ENCODE results near the gene TSPAN14. TPM values are rescaled to one million over a fixed set of nuclear protein-coding genes. Genes with fewer than 3 reads are reported as not detected.

Gene TSPAN14
- total and polyA plus RNA-seq, 2 experiments from 2014 or later, result 17.9 to 40.7 TPM

DNA sequence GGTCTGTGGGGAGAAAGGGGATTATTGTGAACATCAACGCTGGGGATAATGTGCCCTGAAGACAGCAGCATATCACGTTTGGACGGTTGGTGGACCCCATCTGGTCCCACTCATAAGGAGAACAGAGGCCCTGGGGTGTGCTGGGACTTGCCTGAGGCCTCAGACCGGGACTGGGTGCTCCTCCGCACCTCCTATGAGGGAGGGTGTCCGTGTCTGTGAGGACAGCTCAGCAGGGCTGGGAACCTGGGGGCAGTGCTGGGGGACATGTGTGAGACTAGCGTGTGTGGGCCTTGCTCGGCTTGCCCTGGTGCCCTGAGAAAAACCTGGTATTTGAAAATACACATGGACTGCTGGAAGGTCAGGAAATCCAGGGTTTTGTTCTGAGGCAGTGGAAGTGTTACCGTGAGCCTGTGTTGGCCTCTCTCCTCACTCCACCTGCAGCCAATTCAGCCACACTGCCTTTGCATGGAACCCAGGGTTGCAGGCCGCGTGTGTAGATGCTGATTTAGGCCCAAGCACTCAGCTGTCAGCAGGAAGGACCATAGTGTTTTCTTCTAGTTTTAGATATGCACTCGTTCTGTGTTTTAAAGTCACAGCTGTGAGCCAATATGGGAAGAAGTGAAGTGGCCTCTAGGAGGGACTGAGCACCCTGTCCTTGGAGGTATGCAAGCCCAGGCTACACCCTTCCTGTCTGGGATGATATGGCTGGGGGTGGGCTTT, 70.2 kb downstream of the TSPAN14 start:
- Histone ChIP-seq H2AFZ (no peak overlapping the region), H3K4me2 (no peak overlapping the region), H3F3A (replicated peaks; ENCODE audit: low read depth) (no peaks in the 10 kb centered on the region), H3K36me3 (ENCODE audit: insufficient read depth) (no peaks in the 10 kb centered on the region), H3K4me1 (ENCODE audit: insufficient read depth) (peaks cover 4% of the 10 kb centered on the region; the same call in 1 of the 2 replicates), H3K9me2 (ENCODE audit: insufficient read depth) (no peaks in the 10 kb centered on the region), H3K4me3 (no peak overlapping the region), H3K27me3 (ENCODE audit: insufficient read depth) (no peaks in the 10 kb centered on the region), H3K79me2 (replicated peaks; ENCODE audit: insufficient read depth) (no peaks in the 10 kb centered on the region), H4K20me1 (replicated peaks; ENCODE audit: insufficient read depth) (no peaks in the 10 kb centered on the region; the same call in 1 of the 2 replicates), H3K27ac (ENCODE audit: low read depth) (no peak overlapping the region)
- peaks cover 16% of the 10 kb centered on the region for H3K27me3 Mint-ChIP-seq (ENCODE audit: insufficient read depth, low read depth, poor library complexity)
- peaks cover 19% of the 10 kb centered on the region for H3K4me1 Mint-ChIP-seq
- TF ChIP-seq, protein P1, sequence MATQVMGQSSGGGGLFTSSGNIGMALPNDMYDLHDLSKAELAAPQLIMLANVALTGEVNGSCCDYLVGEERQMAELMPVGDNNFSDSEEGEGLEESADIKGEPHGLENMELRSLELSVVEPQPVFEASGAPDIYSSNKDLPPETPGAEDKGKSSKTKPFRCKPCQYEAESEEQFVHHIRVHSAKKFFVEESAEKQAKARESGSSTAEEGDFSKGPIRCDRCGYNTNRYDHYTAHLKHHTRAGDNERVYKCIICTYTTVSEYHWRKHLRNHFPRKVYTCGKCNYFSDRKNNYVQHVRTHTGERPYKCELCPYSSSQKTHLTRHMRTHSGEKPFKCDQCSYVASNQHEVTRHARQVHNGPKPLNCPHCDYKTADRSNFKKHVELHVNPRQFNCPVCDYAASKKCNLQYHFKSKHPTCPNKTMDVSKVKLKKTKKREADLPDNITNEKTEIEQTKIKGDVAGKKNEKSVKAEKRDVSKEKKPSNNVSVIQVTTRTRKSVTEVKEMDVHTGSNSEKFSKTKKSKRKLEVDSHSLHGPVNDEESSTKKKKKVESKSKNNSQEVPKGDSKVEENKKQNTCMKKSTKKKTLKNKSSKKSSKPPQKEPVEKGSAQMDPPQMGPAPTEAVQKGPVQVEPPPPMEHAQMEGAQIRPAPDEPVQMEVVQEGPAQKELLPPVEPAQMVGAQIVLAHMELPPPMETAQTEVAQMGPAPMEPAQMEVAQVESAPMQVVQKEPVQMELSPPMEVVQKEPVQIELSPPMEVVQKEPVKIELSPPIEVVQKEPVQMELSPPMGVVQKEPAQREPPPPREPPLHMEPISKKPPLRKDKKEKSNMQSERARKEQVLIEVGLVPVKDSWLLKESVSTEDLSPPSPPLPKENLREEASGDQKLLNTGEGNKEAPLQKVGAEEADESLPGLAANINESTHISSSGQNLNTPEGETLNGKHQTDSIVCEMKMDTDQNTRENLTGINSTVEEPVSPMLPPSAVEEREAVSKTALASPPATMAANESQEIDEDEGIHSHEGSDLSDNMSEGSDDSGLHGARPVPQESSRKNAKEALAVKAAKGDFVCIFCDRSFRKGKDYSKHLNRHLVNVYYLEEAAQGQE (IDR thresholded peaks at IDR 0.05; ENCODE audit: unreplicated experiment), result no peak
- TF ChIP-seq ZNF114 (CRISPR knock-in tag; IDR thresholded peaks at IDR 0.05), result no peak
- no peak for TF ChIP-seq JUNB (IDR thresholded peaks at IDR 0.05; ENCODE audit: unreplicated experiment)
- no peak for TF ChIP-seq STAT1 (IDR thresholded peaks at IDR 0.05; ENCODE audit: unreplicated experiment)
- TF ChIP-seq, protein P2, sequence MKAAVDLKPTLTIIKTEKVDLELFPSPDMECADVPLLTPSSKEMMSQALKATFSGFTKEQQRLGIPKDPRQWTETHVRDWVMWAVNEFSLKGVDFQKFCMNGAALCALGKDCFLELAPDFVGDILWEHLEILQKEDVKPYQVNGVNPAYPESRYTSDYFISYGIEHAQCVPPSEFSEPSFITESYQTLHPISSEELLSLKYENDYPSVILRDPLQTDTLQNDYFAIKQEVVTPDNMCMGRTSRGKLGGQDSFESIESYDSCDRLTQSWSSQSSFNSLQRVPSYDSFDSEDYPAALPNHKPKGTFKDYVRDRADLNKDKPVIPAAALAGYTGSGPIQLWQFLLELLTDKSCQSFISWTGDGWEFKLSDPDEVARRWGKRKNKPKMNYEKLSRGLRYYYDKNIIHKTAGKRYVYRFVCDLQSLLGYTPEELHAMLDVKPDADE (IDR thresholded peaks at IDR 0.05), result no peak
- no peak for TF ChIP-seq EZH2 (IDR thresholded peaks at IDR 0.05; ENCODE audit: low read depth, unreplicated experiment)
- TF ChIP-seq POLR2AphosphoS5 (IDR thresholded peaks at IDR 0.05; ENCODE audit: low read depth), result no peak
- no peak for TF ChIP-seq CREB1 (CRISPR knock-in tag; IDR thresholded peaks at IDR 0.05; ENCODE audit: low read depth)
- no peak for TF ChIP-seq ZNF331 (CRISPR knock-in tag; IDR thresholded peaks at IDR 0.05; ENCODE audit: low read depth)
- TF ChIP-seq EZH2phosphoT487 (IDR thresholded peaks at IDR 0.05; ENCODE audit: unreplicated experiment), result no peak
- TF ChIP-seq CTCF (conservative IDR thresholded peaks at IDR 0.05; ENCODE audit: low read depth in 2 of 2), result no peak
- TF ChIP-seq, protein P3, sequence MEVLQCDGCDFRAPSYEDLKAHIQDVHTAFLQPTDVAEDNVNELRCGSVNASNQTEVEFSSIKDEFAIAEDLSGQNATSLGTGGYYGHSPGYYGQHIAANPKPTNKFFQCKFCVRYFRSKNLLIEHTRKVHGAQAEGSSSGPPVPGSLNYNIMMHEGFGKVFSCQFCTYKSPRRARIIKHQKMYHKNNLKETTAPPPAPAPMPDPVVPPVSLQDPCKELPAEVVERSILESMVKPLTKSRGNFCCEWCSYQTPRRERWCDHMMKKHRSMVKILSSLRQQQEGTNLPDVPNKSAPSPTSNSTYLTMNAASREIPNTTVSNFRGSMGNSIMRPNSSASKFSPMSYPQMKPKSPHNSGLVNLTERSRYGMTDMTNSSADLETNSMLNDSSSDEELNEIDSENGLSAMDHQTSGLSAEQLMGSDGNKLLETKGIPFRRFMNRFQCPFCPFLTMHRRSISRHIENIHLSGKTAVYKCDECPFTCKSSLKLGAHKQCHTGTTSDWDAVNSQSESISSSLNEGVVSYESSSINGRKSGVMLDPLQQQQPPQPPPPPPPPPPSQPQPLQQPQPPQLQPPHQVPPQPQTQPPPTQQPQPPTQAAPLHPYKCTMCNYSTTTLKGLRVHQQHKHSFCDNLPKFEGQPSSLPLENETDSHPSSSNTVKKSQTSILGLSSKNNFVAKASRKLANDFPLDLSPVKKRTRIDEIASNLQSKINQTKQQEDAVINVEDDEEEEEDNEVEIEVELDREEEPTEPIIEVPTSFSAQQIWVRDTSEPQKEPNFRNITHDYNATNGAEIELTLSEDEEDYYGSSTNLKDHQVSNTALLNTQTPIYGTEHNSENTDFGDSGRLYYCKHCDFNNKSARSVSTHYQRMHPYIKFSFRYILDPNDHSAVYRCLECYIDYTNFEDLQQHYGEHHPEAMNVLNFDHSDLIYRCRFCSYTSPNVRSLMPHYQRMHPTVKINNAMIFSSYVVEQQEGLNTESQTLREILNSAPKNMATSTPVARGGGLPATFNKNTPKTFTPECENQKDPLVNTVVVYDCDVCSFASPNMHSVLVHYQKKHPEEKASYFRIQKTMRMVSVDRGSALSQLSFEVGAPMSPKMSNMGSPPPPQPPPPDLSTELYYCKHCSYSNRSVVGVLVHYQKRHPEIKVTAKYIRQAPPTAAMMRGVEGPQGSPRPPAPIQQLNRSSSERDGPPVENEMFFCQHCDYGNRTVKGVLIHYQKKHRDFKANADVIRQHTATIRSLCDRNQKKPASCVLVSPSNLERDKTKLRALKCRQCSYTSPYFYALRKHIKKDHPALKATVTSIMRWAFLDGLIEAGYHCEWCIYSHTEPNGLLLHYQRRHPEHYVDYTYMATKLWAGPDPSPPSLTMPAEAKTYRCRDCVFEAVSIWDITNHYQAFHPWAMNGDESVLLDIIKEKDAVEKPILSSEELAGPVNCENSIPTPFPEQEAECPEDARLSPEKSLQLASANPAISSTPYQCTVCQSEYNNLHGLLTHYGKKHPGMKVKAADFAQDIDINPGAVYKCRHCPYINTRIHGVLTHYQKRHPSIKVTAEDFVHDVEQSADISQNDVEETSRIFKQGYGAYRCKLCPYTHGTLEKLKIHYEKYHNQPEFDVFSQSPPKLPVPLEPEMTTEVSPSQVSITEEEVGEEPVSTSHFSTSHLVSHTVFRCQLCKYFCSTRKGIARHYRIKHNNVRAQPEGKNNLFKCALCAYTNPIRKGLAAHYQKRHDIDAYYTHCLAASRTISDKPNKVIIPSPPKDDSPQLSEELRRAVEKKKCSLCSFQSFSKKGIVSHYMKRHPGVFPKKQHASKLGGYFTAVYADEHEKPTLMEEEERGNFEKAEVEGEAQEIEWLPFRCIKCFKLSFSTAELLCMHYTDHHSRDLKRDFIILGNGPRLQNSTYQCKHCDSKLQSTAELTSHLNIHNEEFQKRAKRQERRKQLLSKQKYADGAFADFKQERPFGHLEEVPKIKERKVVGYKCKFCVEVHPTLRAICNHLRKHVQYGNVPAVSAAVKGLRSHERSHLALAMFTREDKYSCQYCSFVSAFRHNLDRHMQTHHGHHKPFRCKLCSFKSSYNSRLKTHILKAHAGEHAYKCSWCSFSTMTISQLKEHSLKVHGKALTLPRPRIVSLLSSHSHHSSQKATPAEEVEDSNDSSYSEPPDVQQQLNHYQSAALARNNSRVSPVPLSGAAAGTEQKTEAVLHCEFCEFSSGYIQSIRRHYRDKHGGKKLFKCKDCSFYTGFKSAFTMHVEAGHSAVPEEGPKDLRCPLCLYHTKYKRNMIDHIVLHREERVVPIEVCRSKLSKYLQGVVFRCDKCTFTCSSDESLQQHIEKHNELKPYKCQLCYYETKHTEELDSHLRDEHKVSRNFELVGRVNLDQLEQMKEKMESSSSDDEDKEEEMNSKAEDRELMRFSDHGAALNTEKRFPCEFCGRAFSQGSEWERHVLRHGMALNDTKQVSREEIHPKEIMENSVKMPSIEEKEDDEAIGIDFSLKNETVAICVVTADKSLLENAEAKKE (CRISPR knock-in tag; IDR thresholded peaks at IDR 0.05), result no peak
- no peak for TF ChIP-seq NANOG (IDR thresholded peaks at IDR 0.05; ENCODE audit: borderline replicate concordance)
- H3K9me3 Mint-ChIP-seq, result no peaks in the 10 kb centered on the region; the same call in 2 of the 3 replicates
- no peak overlapping the region for H3K4me3 Mint-ChIP-seq
- H3K36me3 Mint-ChIP-seq (ENCODE audit: low read depth), result peaks cover 14% of the 10 kb centered on the region
- peak; percentile 13; the same call in 1 of the 3 replicates for ATAC-seq
- H3K27ac Mint-ChIP-seq, result 0 out of 2 replicates have a peak overlapping the region, but pooled peaks have one; percentile 56
- no peak for DNase-seq (ENCODE audit: low spot score)

Data from GM23338 (cell line).